Cardiac muscle cell (in vitro differentiated cells and primary cell): Measurements from ENCODE around the gene RAPGEF3. TPM values are rescaled to one million over a fixed set of nuclear protein-coding genes. Genes with fewer than 3 reads are reported as not detected.

Experiments used
- DNase-seq, 2 donors: peaks; one replicate each; pipeline versions ENCODE4 v3.0.0 to v3.0.0-alpha.2; 2010 to 2017; ENCODE audit warnings: low read depth in 1 of 2, low spot score in 1 of 2
- H3K27ac ChIP-seq: fragments of 200-600 bp; sonication (generic); 2 replicates; pipeline ENCODE4 v1.5.1; 2016
- H3K27me3 ChIP-seq: fragments of 200-600 bp; sonication (generic); 2 replicates; pipeline ENCODE4 v1.6.0; 2016; ENCODE audit warnings: control low read depth
- H3K36me3 ChIP-seq: fragments of 200-600 bp; sonication (generic); 2 replicates; pipeline ENCODE4 v1.5.1; 2016; ENCODE audit warnings: control low read depth
- H3K4me1 ChIP-seq: fragments of 200-600 bp; sonication (generic); 2 replicates; pipeline ENCODE4 v1.8.1; 2017; ENCODE audit warnings: low read depth, mild to moderate bottlenecking, mixed run types
- H3K4me3 ChIP-seq: fragments of 200-600 bp; sonication (generic); 2 replicates; pipeline ENCODE4 v1.5.1; 2016; ENCODE audit warnings: mild to moderate bottlenecking
- H3K9me3 ChIP-seq: fragments of 200-600 bp; sonication (generic); 2 replicates; pipeline ENCODE4 v1.5.1; 2017; ENCODE audit warnings: low read depth, mild to moderate bottlenecking, control low read depth
- CTCF ChIP-seq: IDR thresholded peaks from 2 replicates; pipeline ENCODE4 v1.5.1; 2012; ENCODE audit warnings: low read depth, mild to moderate bottlenecking, low read length
- polyA plus RNA-seq: library from polyadenylated mRNA; unstranded; fragments of >200 nt; fragmentation: Nextera tagmentation; extraction: Ambion mirVana; gene quantifications from 2 replicates; pipeline ENCODE4 v1.2.1, GENCODE V29; 2016
- total RNA-seq: library from RNA; depleted of rRNA; stranded (reverse); fragments of >200 nt; gene quantifications from 2 replicates; pipeline ENCODE4 v1.2.3, GENCODE V29; 2016

RAPGEF3 gene
- total and polyA plus RNA-seq, 2 experiments from 2014 or later: 3.3 to 8.8 TPM

GRCh38 chr12:47707355-47707754 is 51.3 kb downstream of the RAPGEF3 start:
- Histone ChIP-seq H3K27ac (no peak overlapping the region), H3K4me3 (no peak overlapping the region), H3K36me3 (no peaks in the 10 kb centered on the region), H3K27me3 (no peaks in the 10 kb centered on the region), H3K9me3 (no peaks in the 10 kb centered on the region), H3K4me1 (peaks cover 14% of the 10 kb centered on the region)
- DNase-seq: no peak
- TF ChIP-seq CTCF: no peak

- DNase-seq: peak; percentile 94 to 97
Observed at GRCh38 chr12:47705566-47706425, 52.9 kb downstream of the RAPGEF3 start, which contains the start of gene RPAP3. Gene RPAP3, minus strand, starts transcription at chr12:47706030. Its CDS starts 3,190 bp downstream, at chr12:47702840.

GRCh38 chr12:47705229-47705565 is 53.5 kb downstream of the RAPGEF3 start:
- no peaks in the 10 kb centered on the region for H3K27me3 ChIP-seq
- no peak for DNase-seq
- H3K4me3 ChIP-seq: peak overlapping the region; percentile 82
- H3K4me1 ChIP-seq: peaks cover 9% of the 10 kb centered on the region
- peaks cover 8% of the 10 kb centered on the region for H3K36me3 ChIP-seq
- H3K27ac ChIP-seq: peak overlapping the region; percentile 90
- H3K9me3 ChIP-seq: no peaks in the 10 kb centered on the region
- no peak for TF ChIP-seq CTCF

More at GRCh38 chr12:47705566-47706425, 52.9 kb downstream of the RAPGEF3 start, which contains the start of gene RPAP3:
- peak; percentile 55 for TF ChIP-seq CTCF
- H3K27ac ChIP-seq: peak within 1 kb of the TSS; percentile 90
- H3K9me3 ChIP-seq: no peaks in the 10 kb centered on the region
- peaks cover 9% of the 10 kb centered on the region for H3K4me1 ChIP-seq
- peak within 1 kb of the TSS; percentile 82 for H3K4me3 ChIP-seq
- peaks cover 5% of the 10 kb centered on the region for H3K36me3 ChIP-seq
- no peaks in the 10 kb centered on the region for H3K27me3 ChIP-seq

- no peak for TF ChIP-seq CTCF
- Histone ChIP-seq H3K27me3 (no peaks in the 10 kb centered on the region), H3K9me3 (no peaks in the 10 kb centered on the region), H3K4me1 (peaks cover 9% of the 10 kb centered on the region), H3K27ac (no peak overlapping the region), H3K36me3 (peaks cover 8% of the 10 kb centered on the region), H3K4me3 (peak overlapping the region; percentile 82)
- DNase-seq: no peak
Observed at GRCh38 chr12:47704719-47705118, 54.0 kb downstream of the RAPGEF3 start.

- peaks cover 5% of the 10 kb centered on the region for H3K4me1 ChIP-seq
- no peaks in the 10 kb centered on the region for H3K27me3 ChIP-seq
- DNase-seq: no peak
- H3K27ac ChIP-seq: no peak overlapping the region
- no peaks in the 10 kb centered on the region for H3K9me3 ChIP-seq
- H3K4me3 ChIP-seq: no peak overlapping the region
- TF ChIP-seq CTCF: no peak
- H3K36me3 ChIP-seq: peaks cover 24% of the 10 kb centered on the region
Observed at GRCh38 chr12:47700263-47700662, 58.4 kb downstream of the RAPGEF3 start.
